ENCODE measurements around the gene PLEKHG4B. TPM values are rescaled to one million over a fixed set of nuclear protein-coding genes. Genes with fewer than 3 reads are reported as not detected.
"Not testable (repeated sequence)": the region's sequence is repeated elsewhere in the genome, so short reads cannot be mapped to it uniquely, and the experiment has no call there.

PLEKHG4B gene
- total RNA-seq, 4 donors from 2014 or later = 5.5 to 10.9 (median 7.1) TPM

GRCh38 chr5:217494-218456, 125.8 kb downstream of the PLEKHG4B start, which contains the start of the genes CCDC127 and SDHA:
Gene CCDC127, minus strand, starts transcription at chr5:218153. Its CDS starts 1,304 bp downstream, at chr5:216849.
Gene SDHA, plus strand, starts transcription at chr5:218320. Its CDS starts 36 bp downstream, at chr5:218356.
- intact Hi-C loops (cut with DNase I); H3K36me3 ChIP-seq; H3K27me3 ChIP-seq; H3K9me3 ChIP-seq: not testable (repeated sequence)
- peak within 1 kb of the TSS; percentile 79 to 83 (median 81) for H3K4me3 ChIP-seq (replicated peaks in 1 of 3)
- DNase-seq = peak; percentile 96 to 97
- 2 to 3% methylated on average over 24 to 27 of the region's 75 CpGs for WGBS, 2 donors
- H3K4me1 ChIP-seq = peaks cover 3 to 15% of the 10 kb centered on the region in 2 donors
- TF ChIP-seq CTCF (IDR thresholded peaks at IDR 0.05) (peak in 2 of 6 experiments; percentile 23 to 35), POLR2A (IDR thresholded peaks at IDR 0.05) (peak; percentile 67 to 96)
- peak within 1 kb of the TSS; percentile 70 to 87 (median 71) for H3K27ac ChIP-seq

GRCh38 chr5:218457-219291, 126.7 kb downstream of the PLEKHG4B start:
- TF ChIP-seq POLR2A (IDR thresholded peaks at IDR 0.05) (no peak), CTCF (IDR thresholded peaks at IDR 0.05) (no peak)
- peak overlapping the region; percentile 70 to 73 (median 71) for H3K27ac ChIP-seq
- H3K4me1 ChIP-seq = peaks cover 3 to 15% of the 10 kb centered on the region in 2 donors
- H3K9me3 ChIP-seq = no peaks in the 10 kb centered on the region
- H3K36me3 ChIP-seq = no peaks in the 10 kb centered on the region
- H3K27me3 ChIP-seq = no peaks in the 10 kb centered on the region
- WGBS, 2 donors = 0 to 2% methylated on average over 10 to 11 of the region's 73 CpGs
- DNase-seq = peak; percentile 41 to 52
- peak overlapping the region; percentile 79 to 83 (median 81) for H3K4me3 ChIP-seq (replicated peaks in 1 of 3)
- intact Hi-C loops (cut with DNase I) = no loop called here

- 50 to 54% methylated on average over 9 of the region's 9 CpGs for WGBS, 2 donors
- peaks cover 3 to 15% of the 10 kb centered on the region in 2 donors for H3K4me1 ChIP-seq
Observed at GRCh38 chr5:219460-219863, 127.5 kb downstream of the PLEKHG4B start.

GRCh38 chr5:219991-220390, 128.0 kb downstream of the PLEKHG4B start:
- intact Hi-C loops (cut with DNase I) = no loop called here
- H3K27me3 ChIP-seq = no peaks in the 10 kb centered on the region
- peaks cover 0 to 13% of the 10 kb centered on the region in 2 donors for H3K36me3 ChIP-seq
- DNase-seq = no peak
- 34 to 54% methylated on average over 4 of the region's 4 CpGs for WGBS, 2 donors
- TF ChIP-seq POLR2A (IDR thresholded peaks at IDR 0.05) = no peak
- no peak for TF ChIP-seq CTCF (IDR thresholded peaks at IDR 0.05)
- H3K27ac ChIP-seq = peak overlapping the region in 1 of 3 donors; percentile 73
- peak overlapping the region in 1 of 3 donors; percentile 79 for H3K4me3 ChIP-seq (replicated peaks in 1 of 3)
- H3K9me3 ChIP-seq = no peaks in the 10 kb centered on the region
- peaks cover 3 to 15% of the 10 kb centered on the region in 2 donors for H3K4me1 ChIP-seq

More at GRCh38 chr5:219460-219863, 127.5 kb downstream of the PLEKHG4B start:
- H3K9me3 ChIP-seq = no peaks in the 10 kb centered on the region
- peaks cover 0 to 8% of the 10 kb centered on the region in 2 donors for H3K36me3 ChIP-seq
- H3K27ac ChIP-seq = peak overlapping the region in 1 of 3 donors; percentile 73
- intact Hi-C loops (cut with DNase I) = no loop called here
- no peak for DNase-seq
- H3K27me3 ChIP-seq = no peaks in the 10 kb centered on the region
- TF ChIP-seq POLR2A (IDR thresholded peaks at IDR 0.05) (no peak), CTCF (IDR thresholded peaks at IDR 0.05) (no peak)
- H3K4me3 ChIP-seq (replicated peaks in 1 of 3) = peak overlapping the region in 2 of 3 donors; percentile 79 to 83

- intact Hi-C loops (cut with DNase I); H3K4me3 ChIP-seq (replicated peaks in 1 of 3); DNase-seq; H3K27me3 ChIP-seq; H3K27ac ChIP-seq; H3K9me3 ChIP-seq: not testable (repeated sequence)
- WGBS, 2 donors = 68 to 79% methylated on average over 6 of the region's 6 CpGs
- Histone ChIP-seq H3K4me1 (peaks cover 3 to 11% of the 10 kb centered on the region in 2 donors), H3K36me3 (peaks cover 19 to 35% of the 10 kb centered on the region in 2 donors)
Observed at GRCh38 chr5:222951-223715, 131.2 kb downstream of the PLEKHG4B start.

All from thyroid gland (tissue), 4 donors.